ENCODE results near the gene RER1.

Gene RER1

GRCh38 chr1:2449636-2450454 lies 58.2 kb downstream of the RER1 start:
- no peak for DNase-seq

- DNase-seq = no peak
These were observed 60.1 kb downstream of the RER1 start for GRCh38 chr1:2451741-2452140.

DNA sequence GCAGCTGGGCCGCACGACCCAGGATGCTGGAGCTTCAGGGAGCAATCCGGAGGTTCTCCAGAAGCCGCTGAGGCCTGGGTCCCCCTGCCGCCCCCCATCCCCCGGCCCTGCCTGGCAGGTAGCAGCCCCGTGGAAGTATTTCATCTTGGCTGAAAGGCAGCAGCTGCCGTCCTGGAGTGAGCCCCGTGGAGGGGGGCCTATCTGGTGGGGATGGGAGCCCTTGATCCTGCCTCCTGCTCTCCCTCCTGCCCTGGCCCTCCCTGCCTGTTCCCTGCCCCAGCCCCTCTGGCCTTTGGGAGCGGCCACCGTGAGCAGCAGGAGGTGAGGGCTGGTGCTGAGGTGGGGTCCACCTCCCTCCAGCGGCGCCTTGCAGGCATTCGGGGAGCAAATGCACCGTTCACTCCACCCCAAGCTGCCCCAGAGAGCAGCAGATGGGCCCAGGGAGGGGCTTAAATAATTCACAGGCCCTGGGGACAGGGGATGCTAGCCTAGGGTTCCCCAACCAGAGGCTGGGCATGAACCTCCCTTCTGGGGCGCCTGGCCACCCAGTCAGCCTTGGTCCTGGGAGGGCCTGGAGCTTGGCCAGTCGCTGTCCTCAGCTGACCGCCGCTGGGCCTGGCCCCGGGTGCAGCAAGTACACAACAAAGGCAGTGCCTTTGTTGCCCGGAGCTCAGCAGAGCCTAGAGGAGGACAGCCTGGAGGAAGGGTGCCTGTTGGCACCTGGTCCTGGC lies 60.7 kb downstream of the RER1 start:
- DNase-seq = no peak

DNA sequence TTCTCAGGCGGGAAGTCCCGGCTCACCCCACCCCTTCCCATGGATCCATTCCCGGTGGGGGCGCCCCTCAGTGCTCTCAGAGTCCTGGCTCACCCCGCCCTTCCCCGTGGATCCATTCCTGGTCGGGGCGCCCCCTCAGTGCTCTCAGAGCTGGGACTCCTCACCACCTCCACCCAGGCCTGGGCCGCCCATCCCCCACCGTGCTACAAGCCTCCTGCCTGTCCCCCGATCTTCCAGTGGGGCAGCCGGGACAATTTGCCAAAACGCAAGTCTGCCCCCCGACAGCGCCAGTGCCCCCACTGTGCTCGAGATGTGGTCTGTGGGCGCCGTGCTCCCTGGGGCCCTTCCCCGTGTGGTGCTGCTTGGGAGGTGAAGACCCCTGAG lies 61.3 kb downstream of the RER1 start:
- DNase-seq = no peak

DNA sequence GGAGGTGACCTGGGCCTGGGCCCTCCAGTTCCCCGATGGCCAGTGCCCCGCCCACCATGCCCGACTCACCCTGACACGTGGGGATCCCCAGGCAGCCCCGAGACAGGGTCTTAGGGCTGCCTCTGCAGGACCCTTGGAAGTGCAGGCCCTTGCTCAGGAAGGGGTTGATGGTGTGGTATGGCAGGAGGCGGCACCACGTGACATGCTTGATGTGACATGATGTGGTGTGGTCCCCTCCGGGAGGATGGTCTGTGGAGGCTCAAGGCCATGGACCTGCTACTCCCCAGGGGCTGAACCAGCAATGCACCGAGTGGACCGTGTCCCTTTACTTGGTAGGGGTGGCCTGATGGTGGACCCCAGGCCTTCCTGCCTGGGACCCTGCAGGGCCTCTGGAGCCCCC lies 62.6 kb downstream of the RER1 start:
- DNase-seq = no peak

All from KG1 (cell line).